HG03097 (cell line): ENCODE results near the gene BBOX1.
"Not testable (repeated sequence)": the region's sequence is repeated elsewhere in the genome, so short reads cannot be mapped to it uniquely, and the experiment has no call there.

ENCODE experiments used
- ATAC-seq: cut with Tn5 transposase; IDR thresholded peaks from one replicate; pipeline ENCODE4 v1.9.1; 2021; ENCODE audit not compliant: unreplicated experiment, low FRiP score

The BBOX1 gene

GRCh38 chr11:27120211-27120610, 79.6 kb downstream of the BBOX1 start:
- no peak for ATAC-seq

DNA sequence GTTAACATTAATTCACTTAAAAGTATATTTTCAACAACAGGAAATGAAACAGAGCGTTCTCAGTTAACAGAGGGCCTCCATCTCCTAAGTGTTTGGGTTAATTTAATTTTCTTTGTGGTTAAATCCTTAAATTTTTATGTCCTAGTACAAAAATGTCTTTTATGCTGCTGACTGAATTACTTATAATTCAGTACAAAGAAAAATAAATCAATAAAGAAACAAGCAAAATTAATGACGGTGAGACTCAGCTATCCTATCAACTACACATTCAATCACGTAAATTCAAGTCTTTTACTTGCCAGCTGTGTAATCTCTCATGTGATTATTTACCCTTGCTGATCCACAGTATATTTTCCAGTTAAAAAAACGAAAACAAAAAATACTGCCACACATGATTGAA, 81.4 kb downstream of the BBOX1 start:
- ATAC-seq: no peak

DNA sequence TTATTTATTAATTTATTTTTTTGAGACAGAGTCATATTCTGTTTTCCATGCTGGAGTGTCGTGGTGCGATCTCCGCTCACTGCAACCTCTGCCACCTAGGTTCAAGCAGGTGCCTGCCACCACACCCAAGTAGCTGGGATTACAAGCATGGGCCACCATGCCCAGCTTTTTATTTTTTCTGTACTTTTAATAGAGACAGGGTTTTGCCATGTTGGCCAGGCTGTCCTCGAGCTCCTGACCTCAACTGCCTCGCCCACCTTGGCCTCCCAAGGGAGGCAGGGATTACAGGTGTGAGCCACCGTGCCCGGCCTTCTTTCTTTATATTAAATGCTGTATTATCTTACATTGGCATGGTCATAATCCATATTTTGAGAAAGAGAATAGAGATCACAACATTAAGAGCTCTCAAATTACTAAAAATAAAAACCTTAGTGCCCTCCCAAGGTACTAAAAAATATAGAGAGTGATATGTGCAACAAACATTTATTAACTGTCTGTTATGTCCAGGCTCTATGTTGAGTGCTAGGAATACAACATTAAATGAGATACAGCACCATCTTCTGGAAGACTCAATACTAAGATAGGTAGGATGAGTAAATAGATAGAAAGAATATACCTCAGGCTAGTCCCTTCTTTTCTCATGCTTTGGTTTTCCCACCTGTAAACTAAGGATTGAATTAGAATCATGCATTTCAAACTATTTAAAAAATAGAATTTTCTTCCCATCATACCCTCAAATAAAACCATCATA, 84.1 kb downstream of the BBOX1 start:
- no peak for ATAC-seq

DNA sequence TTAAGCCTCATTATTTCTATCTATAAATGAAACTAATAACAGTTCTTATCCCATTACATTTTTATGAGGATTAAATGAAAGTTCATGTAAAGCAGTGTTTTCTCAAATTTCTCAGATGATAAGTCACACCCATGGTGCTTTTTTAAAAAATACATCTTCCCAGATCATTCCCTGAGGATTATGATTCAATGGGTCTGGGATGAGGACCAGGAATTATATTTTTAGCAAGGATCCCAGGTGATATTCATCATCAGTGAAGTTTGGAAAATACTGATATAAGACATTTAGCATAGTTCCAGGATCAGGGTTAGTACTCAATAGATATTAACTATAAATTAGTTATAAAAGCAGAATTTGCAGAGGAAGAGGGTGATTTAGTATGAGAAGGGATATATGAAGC, 89.1 kb downstream of the BBOX1 start:
- ATAC-seq: no peak

DNA sequence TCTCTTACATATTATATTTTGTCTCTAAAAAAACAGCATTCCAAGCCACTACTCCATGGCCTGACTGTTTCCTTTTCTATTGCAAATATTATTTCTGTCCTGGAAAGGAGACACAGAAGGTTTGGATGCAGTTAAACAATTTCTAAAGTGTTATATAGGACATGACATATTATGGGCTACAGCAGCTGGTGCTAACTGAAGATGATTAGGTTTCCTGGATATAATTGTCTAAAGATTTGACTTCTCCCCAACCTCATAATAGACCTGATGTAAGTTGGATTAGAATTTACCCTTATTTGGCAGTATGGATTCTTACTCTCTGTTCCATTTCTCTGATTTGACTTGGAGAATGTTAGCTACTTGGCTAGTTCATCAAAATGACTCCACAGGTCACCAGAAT, 90.2 kb downstream of the BBOX1 start:
- no peak for ATAC-seq

- ATAC-seq: not testable (repeated sequence)
Measured at GRCh38 chr11:27135924-27136329, 95.3 kb downstream of the BBOX1 start.

GRCh38 chr11:27138716-27139115, 98.1 kb downstream of the BBOX1 start:
- ATAC-seq: no peak

- ATAC-seq: no peak
Measured at GRCh38 chr11:27139742-27140367, 99.2 kb downstream of the BBOX1 start.

GRCh38 chr11:27141576-27141975, 101.0 kb downstream of the BBOX1 start:
- no peak for ATAC-seq

- ATAC-seq: no peak
Measured at GRCh38 chr11:27147916-27148315, 107.3 kb downstream of the BBOX1 start.

DNA sequence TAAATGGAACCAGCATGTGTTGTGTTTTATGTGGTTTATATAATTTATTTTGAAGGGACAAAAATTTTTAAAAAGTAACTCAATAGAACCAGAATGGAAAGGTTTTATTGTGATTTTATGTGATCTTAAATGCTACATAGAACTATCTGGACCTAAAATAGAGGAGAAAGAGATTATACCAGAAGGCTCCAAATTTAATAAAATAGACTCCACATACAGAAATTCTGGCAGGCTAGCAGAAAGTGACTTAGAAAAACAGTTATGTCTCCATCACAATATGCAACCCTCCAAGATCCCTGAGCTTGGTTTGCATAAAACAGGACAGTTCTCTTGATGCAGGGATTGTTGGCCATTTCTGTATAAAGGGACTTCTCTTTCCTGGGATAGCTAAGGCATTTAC, 107.9 kb downstream of the BBOX1 start:
- no peak for ATAC-seq

- ATAC-seq: no peak
Measured at GRCh38 chr11:27150098-27150497, 109.5 kb downstream of the BBOX1 start.

DNA sequence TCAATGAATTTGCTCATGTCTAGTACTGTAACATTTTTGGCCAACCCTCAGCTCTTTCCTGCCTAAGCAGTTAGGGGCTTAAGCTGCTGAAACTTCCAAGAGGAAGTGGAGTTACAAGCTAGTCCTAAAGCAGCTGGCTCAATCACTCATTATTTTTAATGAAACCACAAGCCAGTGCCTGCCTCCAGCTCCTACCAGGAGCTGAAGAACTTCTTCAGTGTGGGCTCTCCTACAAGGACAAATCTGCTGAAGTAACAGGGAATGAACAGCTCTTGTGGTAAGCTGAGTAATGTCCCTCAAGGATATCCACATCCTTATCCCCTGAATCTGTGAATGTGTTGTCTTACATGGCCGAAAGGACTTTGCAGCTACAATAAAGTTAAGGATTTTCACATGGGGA, 112.5 kb downstream of the BBOX1 start:
- no peak for ATAC-seq

- no peak for ATAC-seq
Measured at GRCh38 chr11:27158456-27159334, 118.1 kb downstream of the BBOX1 start.

GRCh38 chr11:27159335-27159679, 118.7 kb downstream of the BBOX1 start:
- no peak for ATAC-seq

GRCh38 chr11:27161071-27161470, 120.5 kb downstream of the BBOX1 start:
- ATAC-seq: no peak

GRCh38 chr11:27162237-27162636, 121.6 kb downstream of the BBOX1 start:
- no peak for ATAC-seq

- ATAC-seq: no peak
Measured at GRCh38 chr11:27166130-27166529, 125.5 kb downstream of the BBOX1 start.

- ATAC-seq: no peak
Measured at GRCh38 chr11:27171376-27171958, 130.9 kb downstream of the BBOX1 start.

GRCh38 chr11:27173545-27173944, 132.9 kb downstream of the BBOX1 start:
- no peak for ATAC-seq

GRCh38 chr11:27174021-27174420, 133.4 kb downstream of the BBOX1 start:
- no peak for ATAC-seq
